Esophagus muscularis mucosa (tissue), 4 donors: ENCODE results near the gene SH3RF3. TPM values are rescaled to one million over a fixed set of nuclear protein-coding genes. Genes with fewer than 3 reads are reported as not detected.

Experiments used
- DNase-seq: peaks from one replicate; pipeline ENCODE4 v3.0.0-alpha.2; 2017; ENCODE audit errors: extremely low spot score
- H3K27ac ChIP-seq, 4 donors: fragments of 200-600 bp; sonication (generic); replicated peaks in 1 of 4; 1 replicate in 3 of 4; 2 replicates in 1 of 4; pipeline ENCODE4 v1.5.1; 2016 to 2019; ENCODE audit warnings: mild to moderate bottlenecking in 1 of 4
- H3K27me3 ChIP-seq, 4 donors: fragments of 200-600 bp; sonication (generic); one replicate each; pipeline versions ENCODE4 v1.5.1 to v1.6.0; 2016 to 2019
- H3K36me3 ChIP-seq, 4 donors: fragments of 200-600 bp; sonication (generic); one replicate each; pipeline ENCODE4 v1.5.1; 2016 to 2019
- H3K4me1 ChIP-seq, 4 donors: fragments of 200-600 bp; sonication (generic); one replicate each; pipeline ENCODE4 v1.5.1; 2016 to 2019
- H3K4me3 ChIP-seq, 4 donors: fragments of 200-600 bp; sonication (generic); 1 replicate in 2 of 4; 2 replicates in 2 of 4; pipeline ENCODE4 v1.5.1; 2016 to 2019; ENCODE audit warnings: mild to moderate bottlenecking in 4 of 4, moderate library complexity in 1 of 4
- H3K9me3 ChIP-seq, 4 donors: fragments of 200-600 bp; sonication (generic); 1 replicate in 3 of 4; 2 replicates in 1 of 4; pipeline ENCODE4 v1.5.1; 2016 to 2019
- CTCF ChIP-seq, 3 experiments: fragments of 200-600 bp in 2 of 3; fragments of 450-650 bp in 1 of 3; sonication (generic) in 2 of 3; IDR thresholded peaks; one replicate each; pipeline ENCODE4 v1.5.1; 2017 to 2019; ENCODE audit warnings: antibody characterized with exemption in 3 of 3, mild to moderate bottlenecking in 2 of 3, moderate library complexity in 1 of 3
- EP300 ChIP-seq: sonication (generic); formaldehyde crosslinking; IDR thresholded peaks from one replicate; pipeline ENCODE4 v1.6.1; 2017; ENCODE audit warnings: antibody characterized with exemption
- POLR2A ChIP-seq: fragments of 450-650 bp; IDR thresholded peaks from one replicate; pipeline ENCODE4 v1.6.1; 2017; ENCODE audit warnings: antibody characterized with exemption, moderate library complexity, mild to moderate bottlenecking, low read depth
- POLR2AphosphoS5 ChIP-seq, 2 donors: sonication (generic); formaldehyde crosslinking; IDR thresholded peaks; one replicate each; pipeline ENCODE4 v1.6.1; 2017; ENCODE audit warnings: antibody characterized with exemption in 2 of 2
- WGBS: methylation state at CpG from one replicate; pipeline ENCODE4 v1.1.5; 2018; 5-methylcytosine and 5-hydroxymethylcytosine counted together
- intact Hi-C: fragments of 100-400 bp; cut with DNase I; formaldehyde crosslinking; loops from one replicate; pipeline ENCODE4 v1.15.1; 2023
- total RNA-seq, 4 donors: library from RNA; depleted of rRNA; stranded (reverse); fragments of >200 nt; gene quantifications; one replicate each; pipeline versions ENCODE4 v1.1.0 to v1.2.1, GENCODE V29; 2016

Gene SH3RF3
- total RNA-seq, 4 donors from 2014 or later = 6.3 to 17.5 (median 11.3) TPM

GRCh38 chr2:109418716-109419115, 289.7 kb downstream of the SH3RF3 start:
- intact Hi-C loops = no loop called here
- no peaks in the 10 kb centered on the region for H3K9me3 ChIP-seq
- 88% methylated on average over 7 of the region's 7 CpGs for WGBS
- no peaks in the 10 kb centered on the region for H3K27me3 ChIP-seq
- no peak for DNase-seq
- TF ChIP-seq POLR2AphosphoS5 (IDR thresholded peaks at IDR 0.05) (no peak), POLR2A (no peak)
- peaks cover 0 to 1% (median 0%) of the 10 kb centered on the region in 4 donors for H3K36me3 ChIP-seq
- H3K4me3 ChIP-seq = no peak overlapping the region
- no peak overlapping the region for H3K27ac ChIP-seq
- peaks cover 0 to 13% (median 9%) of the 10 kb centered on the region in 4 donors for H3K4me1 ChIP-seq

GRCh38 chr2:109419171-109419756, 290.3 kb downstream of the SH3RF3 start:
- TF ChIP-seq CTCF (IDR thresholded peaks at IDR 0.05) (no peak), POLR2A (no peak), POLR2AphosphoS5 (IDR thresholded peaks at IDR 0.05) (no peak), EP300 (no peak)
- H3K4me3 ChIP-seq = no peak overlapping the region
- no peaks in the 10 kb centered on the region for H3K9me3 ChIP-seq
- DNase-seq = no peak
- intact Hi-C loops = no loop called here
- peaks cover 0 to 5% (median 0%) of the 10 kb centered on the region in 4 donors for H3K36me3 ChIP-seq
- H3K4me1 ChIP-seq = peaks cover 0 to 13% (median 9%) of the 10 kb centered on the region in 4 donors
- WGBS = 81% methylated on average over 15 of the region's 15 CpGs
- no peaks in the 10 kb centered on the region for H3K27me3 ChIP-seq
- no peak overlapping the region for H3K27ac ChIP-seq

DNA sequence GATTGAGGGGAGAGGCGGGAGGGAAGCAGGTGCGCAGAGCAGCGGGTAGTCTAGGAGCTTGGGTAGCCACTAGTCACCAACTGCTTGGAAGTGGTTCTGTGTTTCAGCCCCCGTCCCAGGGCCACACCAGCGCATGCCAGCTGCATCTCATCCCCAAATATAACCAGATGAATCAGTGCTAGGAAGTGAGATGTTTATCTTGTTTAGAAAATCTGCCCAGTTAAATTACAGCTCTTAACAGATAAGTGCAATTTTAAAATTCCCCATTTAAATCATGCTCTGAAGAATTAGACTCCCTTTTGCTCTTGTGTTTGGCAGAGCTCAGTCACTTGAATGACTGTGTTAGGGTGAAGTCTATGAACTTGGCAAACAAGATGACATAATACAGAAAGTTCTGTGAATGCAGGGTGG, 291.0 kb downstream of the SH3RF3 start:
- Histone ChIP-seq H3K9me3 (no peaks in the 10 kb centered on the region), H3K27me3 (no peaks in the 10 kb centered on the region), H3K36me3 (peaks cover 0 to 5% (median 0%) of the 10 kb centered on the region in 4 donors), H3K4me3 (no peak overlapping the region), H3K4me1 (peaks cover 0 to 13% (median 9%) of the 10 kb centered on the region in 4 donors), H3K27ac (no peak overlapping the region)
- 87% methylated on average over 5 of the region's 5 CpGs for WGBS
- no peak for DNase-seq
- intact Hi-C loops = no loop called here
- no peak for TF ChIP-seq POLR2A
- TF ChIP-seq POLR2AphosphoS5 (IDR thresholded peaks at IDR 0.05) = no peak
- TF ChIP-seq EP300 = no peak
- no peak for TF ChIP-seq CTCF (IDR thresholded peaks at IDR 0.05)

DNA sequence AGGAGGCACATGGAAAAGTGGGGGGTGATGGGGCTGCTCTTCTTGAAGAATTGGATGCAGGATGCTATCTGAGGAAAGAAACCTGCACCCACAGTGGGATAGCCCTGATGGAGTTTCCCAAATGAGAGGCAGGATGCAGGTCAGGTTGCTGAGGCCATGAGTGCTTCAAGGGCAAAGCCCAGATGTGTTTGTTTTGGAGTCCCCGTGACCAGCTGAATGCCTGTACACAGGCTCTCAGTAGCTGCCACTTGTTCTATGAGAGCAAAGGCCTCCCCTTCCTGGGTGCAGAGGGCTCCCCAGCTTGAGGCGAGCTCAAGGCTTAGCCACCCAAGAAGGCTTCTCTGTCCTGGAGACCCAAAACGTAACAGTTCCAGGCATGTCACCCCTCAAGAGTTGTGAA, 292.1 kb downstream of the SH3RF3 start:
- no peak for TF ChIP-seq CTCF (IDR thresholded peaks at IDR 0.05)
- TF ChIP-seq POLR2AphosphoS5 (IDR thresholded peaks at IDR 0.05) = no peak
- no peak for TF ChIP-seq EP300
- TF ChIP-seq POLR2A = no peak
- 93% methylated on average over 2 of the region's 3 CpGs for WGBS

GRCh38 chr2:109421642-109422041, 292.6 kb downstream of the SH3RF3 start:
- intact Hi-C loops = no loop called here
- Histone ChIP-seq H3K27ac (no peak overlapping the region), H3K4me1 (peaks cover 0 to 13% (median 9%) of the 10 kb centered on the region in 4 donors), H3K36me3 (peaks cover 0 to 5% (median 0%) of the 10 kb centered on the region in 4 donors), H3K9me3 (no peaks in the 10 kb centered on the region), H3K27me3 (no peaks in the 10 kb centered on the region), H3K4me3 (no peak overlapping the region)
- no peak for TF ChIP-seq POLR2AphosphoS5 (IDR thresholded peaks at IDR 0.05)
- TF ChIP-seq CTCF (IDR thresholded peaks at IDR 0.05) = no peak
- TF ChIP-seq POLR2A = no peak
- no peak for TF ChIP-seq EP300
- no peak for DNase-seq
- WGBS = 82% methylated on average over 3 of the region's 3 CpGs

More for the DNA sequence above, 292.1 kb downstream of the SH3RF3 start:
- Histone ChIP-seq H3K27me3 (no peaks in the 10 kb centered on the region), H3K4me1 (peaks cover 0 to 13% (median 9%) of the 10 kb centered on the region in 4 donors), H3K36me3 (peaks cover 0 to 5% (median 0%) of the 10 kb centered on the region in 4 donors), H3K9me3 (no peaks in the 10 kb centered on the region), H3K4me3 (no peak overlapping the region), H3K27ac (no peak overlapping the region)
- intact Hi-C loops = no loop called here
- DNase-seq = no peak
